GM21619 (cell line): ENCODE measurements around the gene TMTC2.
"Not testable (repeated sequence)": the region's sequence is repeated elsewhere in the genome, so short reads cannot be mapped to it uniquely, and the experiment has no call there.

ENCODE experiments used
- ATAC-seq: cut with Tn5 transposase; IDR thresholded peaks from one replicate; pipeline ENCODE4 v1.9.1; 2021; ENCODE audit not compliant: unreplicated experiment

TMTC2 gene

DNA sequence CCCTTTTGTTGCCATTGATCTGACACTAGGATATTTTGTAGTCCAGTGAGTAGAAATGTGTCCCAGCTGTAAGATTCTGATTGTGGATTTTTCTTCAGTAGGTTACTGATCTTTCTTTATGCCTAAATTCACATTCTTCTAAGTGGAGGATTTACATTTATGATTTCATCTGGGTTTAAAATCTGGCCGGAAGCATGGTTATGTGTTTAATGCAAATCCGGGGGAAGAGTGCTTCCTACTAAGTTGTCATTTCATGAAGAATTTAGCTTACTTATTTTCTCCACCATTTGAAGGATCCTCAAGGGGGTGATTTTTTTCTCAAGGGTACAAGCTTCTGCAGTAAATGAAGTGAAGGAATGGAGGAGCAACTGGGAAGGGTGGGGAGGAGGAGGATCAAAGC is 96.7 kb downstream of the TMTC2 start:
- ATAC-seq, result no peak

DNA sequence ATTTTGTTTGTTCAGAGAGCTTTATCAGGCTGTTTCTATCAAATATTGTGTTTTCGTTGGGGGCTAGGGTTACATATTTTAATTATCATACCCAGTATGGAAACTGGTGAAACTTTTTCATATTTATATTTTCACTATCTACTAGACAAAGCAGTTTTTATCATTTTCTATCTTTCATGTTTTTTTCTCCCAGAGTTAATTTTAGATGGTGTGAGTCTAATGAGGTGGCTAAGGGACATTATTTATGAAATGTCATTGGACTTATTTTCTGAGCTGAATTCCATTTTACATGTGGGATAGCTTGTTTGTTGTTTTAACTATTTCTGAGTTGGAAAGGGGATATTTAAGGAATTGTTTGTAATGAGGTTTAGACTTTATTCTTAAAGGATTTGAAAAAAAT is 100.3 kb downstream of the TMTC2 start:
- ATAC-seq, result no peak

DNA sequence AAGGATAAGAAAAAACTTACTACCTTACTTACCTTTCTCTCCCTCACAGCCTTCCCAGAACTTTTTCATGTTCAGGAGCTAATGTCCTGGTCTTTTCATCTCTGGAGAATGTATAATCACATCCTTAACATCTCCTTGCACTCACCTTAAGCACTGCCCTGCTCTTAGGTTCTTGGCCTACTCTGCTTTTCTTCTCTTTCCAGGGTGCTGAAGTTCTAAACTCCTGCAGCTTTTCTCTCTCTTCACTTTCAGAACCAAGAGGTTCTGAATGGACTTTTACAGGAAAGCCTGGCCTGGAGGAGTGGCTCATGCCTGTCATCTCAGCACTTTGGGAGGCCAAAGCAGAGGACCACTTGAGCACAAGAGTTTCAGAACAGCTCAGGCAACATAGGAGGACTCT is 101.9 kb downstream of the TMTC2 start:
- ATAC-seq, result no peak

DNA sequence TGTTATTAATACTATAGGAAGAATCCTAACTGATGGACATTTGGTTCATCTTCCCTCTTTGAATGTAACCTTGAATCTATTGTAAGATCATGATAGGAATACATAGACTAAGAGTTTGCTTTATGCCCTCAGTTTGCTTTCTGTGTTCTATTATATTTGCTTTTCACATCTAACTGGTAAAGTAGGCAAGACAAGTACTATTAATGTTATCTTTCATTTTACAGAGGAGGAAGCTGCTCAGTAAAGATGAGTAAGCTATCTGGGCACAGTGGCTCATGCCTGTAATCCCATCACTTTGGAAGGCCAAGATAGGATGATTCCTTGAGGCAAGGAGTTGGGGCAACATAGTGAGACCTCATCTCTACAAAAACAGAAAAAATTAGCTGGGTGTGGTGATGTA is 103.0 kb downstream of the TMTC2 start:
- ATAC-seq, result no peak

DNA sequence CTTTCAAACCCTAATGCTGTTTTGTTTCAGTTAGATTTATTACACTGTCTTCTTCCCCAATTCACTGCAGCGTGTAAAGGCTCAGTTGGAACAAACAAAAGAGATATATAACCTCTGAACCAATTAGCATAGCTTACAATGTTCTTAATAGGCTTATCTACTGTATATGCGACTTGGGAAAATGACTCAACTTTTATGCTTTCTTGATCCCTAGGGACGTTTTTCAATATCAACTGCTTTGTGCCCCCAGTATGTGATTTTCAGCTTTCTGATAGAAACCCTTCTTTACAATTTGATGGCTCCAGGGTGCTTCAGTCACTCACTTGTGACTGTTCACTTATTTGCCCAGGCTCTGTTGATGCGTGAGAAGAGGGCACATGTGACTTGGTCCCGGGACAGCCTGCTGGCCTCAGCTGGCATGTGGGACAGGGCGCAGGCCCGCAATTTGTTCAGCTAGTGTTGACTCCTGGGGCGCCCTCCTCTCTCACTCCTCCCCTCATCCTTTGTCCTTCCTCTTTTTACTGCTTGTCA is 107.1 kb downstream of the TMTC2 start:
- no peak for ATAC-seq

DNA sequence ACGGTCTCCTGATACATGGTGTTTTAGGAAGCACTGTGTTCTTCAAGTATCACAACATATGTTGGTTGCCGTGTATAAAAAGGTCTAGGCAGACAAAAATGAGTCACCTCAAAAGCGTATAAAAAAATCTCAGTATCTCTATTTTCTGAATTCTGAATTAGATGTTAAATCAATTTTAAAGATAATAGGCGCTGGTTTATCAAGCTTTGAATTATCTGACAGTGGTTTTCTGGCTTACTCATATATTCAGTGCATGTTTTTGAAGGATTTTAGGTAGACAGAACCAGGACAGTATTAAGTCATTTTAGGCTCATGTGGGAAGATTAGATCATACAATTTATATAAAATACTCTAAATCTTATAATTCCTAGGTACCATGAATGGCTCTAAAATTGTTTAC is 110.8 kb downstream of the TMTC2 start:
- no peak for ATAC-seq

DNA sequence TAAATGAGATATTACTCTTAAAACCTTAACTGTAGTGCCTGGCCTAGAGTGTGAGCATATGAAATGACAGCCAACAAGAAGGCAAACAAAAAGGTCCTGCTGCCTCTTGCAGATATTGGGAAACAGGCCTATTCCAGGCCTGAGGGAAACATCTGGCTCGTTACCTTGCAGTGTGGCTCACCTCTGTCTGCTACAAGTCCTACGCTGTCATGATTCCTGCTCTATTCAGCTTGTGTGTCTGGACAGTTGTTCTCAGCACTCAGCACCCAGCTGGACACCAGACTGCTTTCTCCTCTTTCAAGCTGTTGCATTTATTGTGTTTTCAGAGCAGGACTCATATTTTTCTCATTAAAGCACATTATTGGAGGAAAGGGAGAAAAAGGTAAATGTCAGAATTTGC is 113.5 kb downstream of the TMTC2 start:
- ATAC-seq, result no peak

DNA sequence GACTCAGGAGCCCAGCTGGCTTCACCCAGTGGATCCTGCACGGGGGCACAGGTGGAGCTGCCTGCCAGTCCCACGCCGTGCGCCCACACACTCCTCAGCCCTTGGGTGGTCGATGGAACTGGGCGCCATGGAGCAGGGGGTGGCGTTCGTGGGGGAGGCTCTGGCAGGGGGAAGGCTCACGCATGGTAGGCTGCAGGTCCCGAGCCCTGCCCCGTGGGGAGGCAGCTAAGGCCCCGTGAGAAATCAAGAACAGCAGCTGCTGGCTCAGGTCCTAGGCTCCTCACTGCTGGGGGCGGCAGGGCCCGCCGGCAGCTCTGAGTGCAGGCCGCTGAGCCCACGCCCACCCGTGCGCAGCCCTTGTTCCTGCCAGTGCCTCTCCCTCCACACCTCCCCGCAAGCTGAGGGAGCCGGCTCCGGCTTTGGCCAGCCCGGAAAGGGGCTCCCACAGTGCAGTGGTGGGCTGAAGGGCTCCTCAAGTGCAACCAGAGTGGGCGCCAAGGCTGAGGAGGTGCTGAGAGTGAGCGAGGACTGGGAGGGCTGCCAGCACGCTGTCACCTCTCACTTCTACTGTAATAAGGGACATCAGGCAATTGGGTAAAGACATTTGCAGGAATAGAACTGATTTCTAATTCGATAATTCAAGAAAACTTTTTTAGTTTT is 115.4 kb downstream of the TMTC2 start:
- ATAC-seq, result no peak

DNA sequence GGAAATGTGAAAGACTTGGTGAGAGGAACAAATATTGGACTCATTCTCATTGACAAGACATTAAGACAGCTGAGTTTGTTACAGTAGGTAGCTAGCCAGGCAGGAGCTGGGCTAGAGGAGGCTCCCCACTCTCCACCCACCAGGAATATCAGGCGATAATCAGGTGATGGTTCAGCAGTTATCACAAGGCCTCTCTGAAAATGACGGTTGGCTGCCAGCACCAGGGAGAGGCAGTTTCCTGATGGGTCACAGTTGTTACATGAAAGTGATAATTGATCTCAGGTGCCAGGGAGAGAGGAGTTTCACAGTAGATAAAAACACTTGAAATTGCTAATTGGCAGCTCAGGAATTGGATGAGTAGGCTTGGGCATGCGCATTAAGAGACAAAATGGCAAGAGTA is 116.5 kb downstream of the TMTC2 start:
- no peak for ATAC-seq

DNA sequence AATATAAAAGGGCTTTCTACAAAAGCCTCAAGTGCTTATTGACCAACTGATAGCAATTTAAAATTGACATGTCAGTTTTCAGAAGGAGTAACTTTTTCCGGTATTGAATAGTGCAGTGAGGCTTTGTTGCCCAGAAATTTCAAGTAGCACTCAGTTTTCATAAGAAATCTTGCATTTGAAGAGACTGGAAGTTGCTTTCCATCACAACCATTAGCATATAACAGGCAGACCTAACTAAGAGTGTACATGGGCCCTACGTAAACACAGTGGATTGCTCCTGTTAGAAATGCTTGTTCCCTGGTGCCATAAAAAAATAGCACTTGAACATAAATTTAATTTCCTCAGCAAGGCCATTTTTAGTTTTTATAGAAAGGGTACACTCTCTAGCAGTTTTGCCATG is 117.9 kb downstream of the TMTC2 start:
- ATAC-seq, result no peak

DNA sequence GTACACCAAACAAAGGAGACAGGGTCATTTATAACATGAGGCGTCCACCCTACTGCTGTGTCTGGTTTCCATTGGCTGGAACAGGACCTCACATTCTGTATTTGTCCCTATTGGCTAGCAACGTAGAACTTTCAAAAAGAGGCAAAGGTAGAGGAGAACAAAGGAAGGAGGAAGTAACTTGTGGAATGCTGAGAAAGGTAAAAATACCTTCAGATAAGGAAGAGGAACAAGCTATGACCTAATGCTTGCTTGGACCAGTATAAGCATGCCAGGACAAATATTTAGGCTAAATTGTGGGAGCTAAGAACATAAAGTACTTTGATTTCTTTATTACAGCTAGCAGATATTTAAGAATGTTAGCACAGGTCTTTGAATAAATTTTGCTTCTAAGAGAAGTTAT is 118.3 kb downstream of the TMTC2 start:
- not testable (repeated sequence) for ATAC-seq

DNA sequence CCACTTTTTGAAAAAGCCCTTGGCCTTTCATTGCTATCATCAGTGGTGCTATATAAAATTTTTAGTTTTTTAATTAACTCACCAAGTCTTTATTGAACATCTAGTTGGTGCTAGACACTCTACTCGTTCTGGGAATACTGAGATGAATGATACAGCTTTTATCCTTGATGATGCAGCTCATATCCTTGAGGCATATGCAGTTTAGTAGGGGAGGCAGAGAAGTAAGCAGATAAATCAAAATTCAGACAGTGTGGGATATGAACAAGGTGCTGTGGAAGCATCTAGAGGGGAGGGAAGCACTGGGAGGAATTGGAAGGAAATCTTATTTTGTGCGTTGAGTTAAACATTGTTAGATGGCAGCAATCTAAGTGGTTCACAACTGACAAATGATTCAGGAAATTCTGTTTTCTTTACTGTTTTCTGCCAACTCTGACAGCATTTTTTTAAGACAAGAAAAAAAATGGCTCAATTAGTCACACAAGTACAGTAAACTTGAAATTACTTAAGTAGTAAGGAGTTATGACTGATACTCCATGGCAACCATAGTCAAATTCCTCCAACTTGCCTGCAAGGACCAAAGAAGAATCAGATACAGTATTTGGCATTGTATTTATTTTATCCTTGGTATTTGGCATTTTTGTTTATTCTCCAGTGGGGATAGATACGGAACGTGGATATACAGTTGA is 119.2 kb downstream of the TMTC2 start:
- ATAC-seq, result no peak

DNA sequence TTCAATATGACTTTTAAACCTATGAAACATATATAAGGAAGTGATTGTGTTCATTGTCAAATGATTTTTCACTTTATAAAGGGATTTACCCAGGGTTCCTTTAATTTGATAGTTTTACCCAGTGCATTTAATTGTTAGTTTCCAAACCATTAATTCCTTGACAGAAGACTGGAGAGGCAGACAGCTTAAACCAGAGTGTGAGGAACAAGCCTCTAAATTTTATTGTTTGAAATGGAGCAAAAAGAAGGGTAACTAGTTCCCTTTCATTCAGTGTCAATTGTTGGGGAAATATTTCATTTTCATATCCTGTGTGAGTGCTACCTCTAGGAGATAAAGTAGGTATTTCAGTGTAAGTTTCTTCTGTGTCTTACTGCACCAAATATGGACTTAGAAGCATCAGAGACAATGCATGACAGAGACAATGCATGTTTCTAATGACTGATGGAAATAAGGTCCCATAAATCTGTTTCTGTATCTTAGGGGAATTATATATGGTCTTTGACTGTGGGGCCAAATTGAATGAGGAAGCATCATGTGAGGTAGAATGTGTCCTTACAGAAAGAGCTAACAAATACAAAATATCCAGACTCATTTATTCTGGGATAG is 120.5 kb downstream of the TMTC2 start:
- ATAC-seq, result no peak

DNA sequence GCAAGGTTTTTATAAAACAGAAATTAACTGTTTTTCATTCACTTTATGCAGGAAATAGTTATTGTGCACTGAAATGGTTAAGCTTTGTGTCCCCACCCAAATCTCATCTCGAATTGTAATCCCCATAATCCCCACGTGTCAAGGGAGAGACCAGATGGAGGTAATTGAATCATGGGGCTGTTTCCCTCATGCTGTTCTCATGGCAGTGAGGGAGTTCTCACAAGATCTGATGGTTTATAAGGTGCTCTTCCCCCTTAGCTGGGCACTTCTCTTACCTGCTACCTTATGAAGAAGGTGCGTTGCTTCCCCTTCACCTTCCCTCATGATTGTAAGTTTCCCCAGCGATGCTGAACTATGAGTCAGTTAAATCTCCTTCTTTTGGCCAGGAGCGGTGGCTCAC is 123.9 kb downstream of the TMTC2 start:
- no peak for ATAC-seq

DNA sequence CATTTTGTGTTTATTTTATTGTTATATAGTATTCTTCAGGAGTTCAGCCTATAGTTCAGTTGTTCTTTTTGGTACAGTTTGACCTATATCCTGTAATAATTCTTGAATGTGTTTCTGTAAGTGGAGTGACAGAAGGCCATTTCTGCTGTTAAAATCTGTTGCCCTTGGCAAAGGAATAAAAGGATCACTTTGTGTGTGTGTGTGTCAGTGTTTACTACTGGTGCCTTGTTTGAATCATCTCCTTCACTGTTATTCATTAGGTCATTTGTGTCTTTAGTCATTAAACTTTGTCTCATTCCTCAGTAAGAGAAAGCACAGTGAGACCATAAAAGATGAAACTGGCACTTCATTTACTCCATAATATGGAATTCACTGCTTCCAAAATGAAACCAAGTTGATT is 130.7 kb downstream of the TMTC2 start:
- no peak for ATAC-seq

DNA sequence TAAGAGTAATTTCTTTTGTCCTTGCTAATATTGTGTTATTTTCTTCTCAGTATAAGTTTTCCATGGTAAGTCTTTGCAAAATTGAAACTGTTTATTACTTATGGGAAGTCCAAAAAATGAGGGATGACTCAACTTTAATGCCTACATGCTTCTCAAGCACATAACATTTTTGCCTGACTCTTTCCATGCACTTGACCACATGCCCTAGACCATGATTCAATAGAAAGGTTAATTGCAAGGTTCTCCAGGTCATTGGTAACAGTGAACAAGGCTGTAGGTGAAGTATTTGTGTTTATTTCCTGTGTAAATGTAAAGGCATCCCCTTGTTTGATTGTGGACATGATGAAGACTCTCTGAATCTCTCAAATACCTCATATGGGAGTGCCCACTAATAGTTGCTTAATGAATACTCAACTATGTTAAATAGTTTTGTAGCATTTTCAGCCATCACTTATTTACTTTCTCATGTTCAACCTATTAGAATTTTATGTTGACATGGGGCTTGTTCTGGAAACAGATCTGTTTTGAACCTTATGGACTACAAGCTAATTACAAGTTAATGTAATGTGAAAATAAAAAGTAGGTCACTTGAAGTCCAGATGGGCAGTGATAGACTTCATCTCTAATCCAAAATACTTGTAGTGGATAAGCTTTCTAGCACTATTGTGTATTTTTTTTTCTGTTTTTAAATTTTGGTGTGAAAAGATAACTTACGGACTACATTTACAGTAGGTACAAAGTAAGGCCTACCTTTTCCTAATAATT is 131.7 kb downstream of the TMTC2 start:
- no peak for ATAC-seq

DNA sequence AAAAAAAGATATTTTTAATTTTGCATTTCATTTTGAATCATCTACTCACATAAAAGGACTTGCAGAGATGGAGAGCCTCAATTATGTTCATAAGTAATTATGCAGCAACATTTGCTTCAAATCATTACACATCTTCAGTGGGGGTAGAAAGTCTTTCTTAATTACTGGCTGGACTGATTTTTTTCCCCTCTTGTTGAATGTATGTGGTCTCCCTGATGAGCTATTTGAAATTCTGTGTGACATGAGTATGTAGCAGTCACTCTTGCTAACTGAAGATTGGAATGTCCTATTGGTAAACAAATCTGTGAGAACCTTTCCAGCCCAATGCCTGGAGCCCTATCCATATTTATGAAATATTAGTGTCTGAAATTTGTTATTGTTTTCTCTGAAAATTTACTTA is 139.8 kb downstream of the TMTC2 start:
- ATAC-seq, result no peak

DNA sequence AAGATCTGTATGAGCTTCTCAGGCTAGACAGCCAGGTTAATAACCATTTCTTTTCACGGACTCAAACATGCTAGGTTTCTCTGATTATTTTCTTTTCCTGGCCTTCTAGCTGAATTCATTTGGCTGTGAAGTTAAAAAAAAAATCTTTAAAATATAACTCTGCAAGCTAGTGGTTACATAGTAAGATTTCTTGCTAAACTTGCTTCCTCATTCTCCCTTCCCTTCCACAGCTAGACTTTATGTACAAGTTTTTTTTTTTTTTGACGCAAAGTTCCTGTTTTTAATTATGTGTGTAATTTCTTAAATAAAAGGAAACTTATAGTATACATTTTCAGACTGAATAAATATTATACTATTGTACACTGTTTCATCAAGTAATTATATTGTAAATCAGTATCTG is 145.4 kb downstream of the TMTC2 start:
- ATAC-seq, result no peak

DNA sequence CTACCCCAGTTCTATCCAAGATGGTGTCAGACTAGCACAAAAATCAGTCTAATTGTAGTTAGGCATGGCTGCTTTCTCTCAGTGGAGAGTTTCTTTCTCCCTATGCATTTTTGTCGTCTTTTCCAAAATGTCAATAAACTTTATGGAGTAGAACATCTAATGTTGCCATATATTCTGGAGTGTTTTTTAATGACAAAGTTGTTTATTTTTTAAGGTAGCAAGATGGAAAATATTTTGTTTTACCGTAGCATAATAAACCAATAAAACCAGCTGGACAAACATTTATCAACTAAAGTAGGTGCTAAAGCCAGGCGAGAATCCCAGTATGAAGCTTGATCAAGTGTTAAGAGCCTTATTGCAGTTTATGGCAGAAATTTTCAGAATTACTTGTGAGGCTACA is 146.3 kb downstream of the TMTC2 start:
- ATAC-seq, result no peak

DNA sequence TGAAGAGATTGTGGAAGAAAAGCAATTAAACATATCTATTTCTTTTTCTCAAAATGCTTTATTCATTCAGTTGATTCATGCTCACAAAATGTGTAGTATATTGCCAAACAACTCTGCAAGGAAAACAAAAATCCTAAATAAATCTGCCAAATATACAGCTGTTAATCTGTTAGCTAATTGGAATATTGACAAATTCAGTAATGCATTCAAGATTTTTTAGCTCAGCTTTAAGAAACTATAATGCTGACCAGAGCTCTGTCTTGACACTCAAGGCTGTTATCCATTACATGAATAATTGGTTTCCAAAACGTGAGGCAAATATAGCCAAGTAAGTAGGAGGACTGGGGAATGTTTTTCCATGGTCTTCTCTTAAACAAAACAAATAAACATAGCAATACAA is 146.8 kb downstream of the TMTC2 start:
- ATAC-seq, result no peak

DNA sequence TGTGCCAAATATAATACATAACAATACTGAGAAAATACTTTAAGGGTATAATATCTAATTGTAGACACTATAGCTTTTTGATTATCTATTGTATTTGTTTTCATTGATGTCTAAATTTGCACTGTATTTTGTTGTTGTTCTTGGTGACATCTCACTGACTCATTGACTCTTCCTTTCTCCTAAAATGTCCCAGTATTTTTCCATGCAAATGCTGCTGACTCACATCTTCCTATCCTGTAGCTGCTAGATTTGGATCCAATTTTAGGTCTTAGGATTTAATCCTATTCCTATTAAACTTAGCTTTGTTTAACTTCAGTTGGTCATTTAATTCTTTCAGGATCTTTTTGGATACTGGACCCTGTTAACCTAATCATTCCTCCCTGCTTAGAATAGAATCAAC is 148.5 kb downstream of the TMTC2 start:
- no peak for ATAC-seq

DNA sequence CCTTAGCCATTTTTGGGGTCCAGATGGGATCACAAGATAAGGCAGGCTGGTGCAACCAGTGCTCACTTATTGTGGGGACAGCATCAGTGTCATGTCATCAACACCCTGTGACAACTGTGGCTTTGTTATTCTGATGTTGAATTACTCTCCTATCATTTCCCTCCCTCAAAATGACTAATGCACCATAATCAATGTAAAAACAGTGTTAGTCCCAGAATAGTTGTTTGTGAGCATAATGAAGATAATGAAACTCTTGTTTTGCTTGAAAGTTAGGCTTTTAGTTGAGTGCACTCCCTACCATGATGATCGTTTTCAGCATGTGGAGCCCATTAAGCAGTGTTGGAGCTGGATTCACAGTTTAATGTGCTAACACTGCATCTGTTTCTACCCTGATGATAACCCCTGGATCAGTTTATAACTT is 151.4 kb downstream of the TMTC2 start:
- ATAC-seq, result no peak
